H1 (cell line): Measurements from ENCODE around the gene ADAMTSL2. TPM values are rescaled to one million over a fixed set of nuclear protein-coding genes. Genes with fewer than 3 reads are reported as not detected.

Source experiments
- BACH1 ChIP-seq: IDR thresholded peaks from 2 replicates; pipeline ENCODE4 v1.6.1; 2012; ENCODE audit warnings: low read length, improper control_type of control experiment
- BRCA1 ChIP-seq: IDR thresholded peaks from 2 replicates; pipeline ENCODE4 v1.6.1; 2012; ENCODE audit warnings: low read depth, low read length, improper control_type of control experiment
- CTBP2 ChIP-seq: IDR thresholded peaks from 2 replicates; pipeline ENCODE4 v1.7.0; 2011; ENCODE audit warnings: borderline replicate concordance, mild to moderate bottlenecking, moderate library complexity, mixed read lengths, low read length; ENCODE audit not compliant: insufficient read depth, insufficient read length
- POLR2AphosphoS5 ChIP-seq: IDR thresholded peaks from 2 replicates; pipeline ENCODE4 v1.6.1; 2011; ENCODE audit warnings: low read depth, low read length
- SIX5 ChIP-seq: IDR thresholded peaks from 2 replicates; pipeline ENCODE4 v1.6.1; 2011; ENCODE audit warnings: mild to moderate bottlenecking, low read depth, low read length
- polyA plus RNA-seq, 7 experiments: library from polyadenylated mRNA; depleted of rRNA in 3 of 7; stranded (reverse) in 5 of 7; unstranded in 2 of 7; fragments of >200 nt in 5 of 7; fragments of 200-250 nt in 2 of 7; gene quantifications; 1 replicate in 5 of 7; 2 replicates in 1 of 7; 4 replicates in 1 of 7; pipeline versions ENCODE4 v1.2.1 to v1.2.3, GENCODE V29; 2011 to 2013; ENCODE audit warnings: missing spikeins in 2 of 7, mixed read lengths in 2 of 7
- total RNA-seq: library from RNA; stranded (reverse); fragmentation: NEBNext Ultra II Directional; extraction: Animal tissue kit (Norgen Biotek cat#: 25700); gene quantifications from 2 replicates; pipeline ENCODE4 v1.2.1, GENCODE V29; 2021

The ADAMTSL2 gene
- total and polyA plus RNA-seq, 2 of the 8 experiments (the other 6 are each of a cell fraction or from before 2014, with no cell fraction given): 0.74 to 0.76 TPM

GRCh38 chr9:133566817-133567216 is 32.3 kb downstream of the ADAMTSL2 start (continued):
- no peak for TF ChIP-seq BACH1
- no peak for TF ChIP-seq CTBP2
- no peak for TF ChIP-seq BRCA1
- TF ChIP-seq POLR2AphosphoS5: no peak
- no peak for TF ChIP-seq SIX5
